Gastrocnemius medialis (tissue), 4 donors: ENCODE measurements around the gene FOXF1.

ENCODE experiments used
- POLR2A ChIP-seq, 2 donors: fragments of 450-650 bp; IDR thresholded peaks; one replicate each; pipeline ENCODE4 v1.6.1; 2017; ENCODE audit warnings: antibody characterized with exemption in 2 of 2, mild to moderate bottlenecking in 2 of 2, moderate library complexity in 2 of 2
- TF ChIP-seq, protein P1 (sequence below), 5 experiments: fragments of 450-650 bp in 3 of 5; fragments of 200-600 bp in 2 of 5; sonication (generic) in 2 of 5; IDR thresholded peaks in 4 of 5; conservative IDR thresholded peaks in 1 of 5; 1 replicate in 4 of 5; 2 replicates in 1 of 5; pipeline ENCODE4 v1.5.1; 2016 to 2019; ENCODE audit warnings: antibody characterized with exemption in 5 of 5, mild to moderate bottlenecking in 3 of 5, moderate library complexity in 3 of 5

DNA sequence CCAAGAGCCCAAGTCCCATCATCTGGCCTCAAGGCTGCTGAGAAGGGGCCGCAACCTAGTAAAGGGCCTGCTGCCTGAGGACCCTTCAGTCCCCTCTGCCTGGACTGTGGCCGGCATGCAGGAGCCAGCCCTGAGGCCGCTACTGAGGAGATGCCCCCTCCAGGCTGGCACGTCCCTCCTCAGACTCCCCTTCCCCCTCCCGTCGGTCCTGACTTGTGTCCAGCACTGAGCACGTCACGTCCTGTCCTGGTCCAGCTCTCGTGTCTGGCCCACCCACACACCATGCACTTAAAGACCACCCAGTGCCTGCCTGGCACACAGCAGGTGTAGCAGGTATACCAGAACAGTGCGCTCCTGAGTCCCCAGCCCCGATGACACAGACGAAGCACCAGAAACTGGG, 35.2 kb downstream of the FOXF1 start:
- TF ChIP-seq, protein P1, sequence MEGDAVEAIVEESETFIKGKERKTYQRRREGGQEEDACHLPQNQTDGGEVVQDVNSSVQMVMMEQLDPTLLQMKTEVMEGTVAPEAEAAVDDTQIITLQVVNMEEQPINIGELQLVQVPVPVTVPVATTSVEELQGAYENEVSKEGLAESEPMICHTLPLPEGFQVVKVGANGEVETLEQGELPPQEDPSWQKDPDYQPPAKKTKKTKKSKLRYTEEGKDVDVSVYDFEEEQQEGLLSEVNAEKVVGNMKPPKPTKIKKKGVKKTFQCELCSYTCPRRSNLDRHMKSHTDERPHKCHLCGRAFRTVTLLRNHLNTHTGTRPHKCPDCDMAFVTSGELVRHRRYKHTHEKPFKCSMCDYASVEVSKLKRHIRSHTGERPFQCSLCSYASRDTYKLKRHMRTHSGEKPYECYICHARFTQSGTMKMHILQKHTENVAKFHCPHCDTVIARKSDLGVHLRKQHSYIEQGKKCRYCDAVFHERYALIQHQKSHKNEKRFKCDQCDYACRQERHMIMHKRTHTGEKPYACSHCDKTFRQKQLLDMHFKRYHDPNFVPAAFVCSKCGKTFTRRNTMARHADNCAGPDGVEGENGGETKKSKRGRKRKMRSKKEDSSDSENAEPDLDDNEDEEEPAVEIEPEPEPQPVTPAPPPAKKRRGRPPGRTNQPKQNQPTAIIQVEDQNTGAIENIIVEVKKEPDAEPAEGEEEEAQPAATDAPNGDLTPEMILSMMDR (IDR thresholded peaks at IDR 0.05 in 4 of 5, conservative IDR thresholded peaks at IDR 0.05 in 1 of 5), result no peak
- TF ChIP-seq POLR2A (IDR thresholded peaks at IDR 0.05), result no peak
